ENCODE measurements around the gene HOXA4.

GRCh38 chr7:27095897-27096767 lies 34.4 kb downstream of the HOXA4 start, which contains the start of gene HOXA1:
- TF ChIP-seq, protein P1, sequence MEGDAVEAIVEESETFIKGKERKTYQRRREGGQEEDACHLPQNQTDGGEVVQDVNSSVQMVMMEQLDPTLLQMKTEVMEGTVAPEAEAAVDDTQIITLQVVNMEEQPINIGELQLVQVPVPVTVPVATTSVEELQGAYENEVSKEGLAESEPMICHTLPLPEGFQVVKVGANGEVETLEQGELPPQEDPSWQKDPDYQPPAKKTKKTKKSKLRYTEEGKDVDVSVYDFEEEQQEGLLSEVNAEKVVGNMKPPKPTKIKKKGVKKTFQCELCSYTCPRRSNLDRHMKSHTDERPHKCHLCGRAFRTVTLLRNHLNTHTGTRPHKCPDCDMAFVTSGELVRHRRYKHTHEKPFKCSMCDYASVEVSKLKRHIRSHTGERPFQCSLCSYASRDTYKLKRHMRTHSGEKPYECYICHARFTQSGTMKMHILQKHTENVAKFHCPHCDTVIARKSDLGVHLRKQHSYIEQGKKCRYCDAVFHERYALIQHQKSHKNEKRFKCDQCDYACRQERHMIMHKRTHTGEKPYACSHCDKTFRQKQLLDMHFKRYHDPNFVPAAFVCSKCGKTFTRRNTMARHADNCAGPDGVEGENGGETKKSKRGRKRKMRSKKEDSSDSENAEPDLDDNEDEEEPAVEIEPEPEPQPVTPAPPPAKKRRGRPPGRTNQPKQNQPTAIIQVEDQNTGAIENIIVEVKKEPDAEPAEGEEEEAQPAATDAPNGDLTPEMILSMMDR (conservative IDR thresholded peaks at IDR 0.05; ENCODE audit: low read depth, low read length) = no peak
- TF ChIP-seq EZH2 (IDR thresholded peaks at IDR 0.05; ENCODE audit: low read length, unreplicated experiment) = no peak
- no peak for TF ChIP-seq EZH2phosphoT487 (IDR thresholded peaks at IDR 0.05; ENCODE audit: borderline replicate concordance, low read length)
